Adrenal gland (tissue), 12 donors: Measurements from ENCODE around the gene ABCC4. TPM values are rescaled to one million over a fixed set of nuclear protein-coding genes. Genes with fewer than 3 reads are reported as not detected.

Experiments used
- DNase-seq, 7 donors: peaks; one replicate each; pipeline ENCODE4 v3.0.0-alpha.2; 2019 to 2020
- H3K27ac ChIP-seq, 5 donors: fragments of 200-600 bp; sonication (generic) in 4 of 5; 1 replicate in 3 of 5; 2 replicates in 2 of 5; pipeline versions ENCODE4 v1.5.1 to v1.8.0; 2016 to 2020; ENCODE audit warnings: mild to moderate bottlenecking in 1 of 5
- H3K27me3 ChIP-seq: fragments of 200-600 bp; 2 replicates; pipeline ENCODE4 v1.8.0; 2021
- H3K36me3 ChIP-seq, 2 donors: fragments of 200-600 bp; replicated peaks in 1 of 2; 1 replicate in 1 of 2; 2 replicates in 1 of 2; pipeline versions ENCODE4 v1.5.1 to v1.8.0; 2018 to 2022
- H3K4me1 ChIP-seq, 2 donors: fragments of 200-600 bp; replicated peaks in 1 of 2; 1 replicate in 1 of 2; 2 replicates in 1 of 2; pipeline versions ENCODE4 v1.5.1 to v1.8.0; 2018 to 2021
- H3K4me3 ChIP-seq, 4 donors: fragments of 200-600 bp; sonication (generic) in 3 of 4; one replicate each; pipeline ENCODE4 v1.5.1; 2016 to 2018
- H3K9me3 ChIP-seq, 3 donors: fragments of 200-600 bp; sonication (generic) in 1 of 3; replicated peaks in 1 of 3; 1 replicate in 2 of 3; 2 replicates in 1 of 3; pipeline versions ENCODE4 v1.5.1 to v1.8.0; 2016 to 2021
- CTCF ChIP-seq, 6 experiments: fragments of 450-650 bp in 4 of 6; fragments of 200-600 bp in 2 of 6; sonication (generic) in 1 of 6; IDR thresholded peaks; 1 replicate in 5 of 6; 2 replicates in 1 of 6; pipeline versions ENCODE4 v1.5.1 to v1.8.0; 2016 to 2021; ENCODE audit warnings: antibody characterized with exemption in 6 of 6, mild to moderate bottlenecking in 2 of 6, moderate library complexity in 1 of 6
- POLR2A ChIP-seq, 2 donors: fragments of 450-650 bp; IDR thresholded peaks; one replicate each; pipeline ENCODE4 v1.6.1; 2017; ENCODE audit warnings: antibody characterized with exemption in 2 of 2, mild to moderate bottlenecking in 2 of 2, moderate library complexity in 1 of 2
- WGBS, 4 donors: extraction: QIAGEN DNeasy Blood & Tissue Kit in 2 of 4; methylation state at CpG; one replicate each; pipeline versions ENCODE4 v1.1.5 to v1.1.7; 2013 to 2017; 5-methylcytosine and 5-hydroxymethylcytosine counted together
- intact Hi-C, 2 donors: fragments of 100-400 bp; cut with DNase I; formaldehyde crosslinking; loops; one replicate each; pipeline versions ENCODE4 v1.14.1 to v1.15.0; 2022 to 2023
- polyA plus RNA-seq, 3 donors: library from polyadenylated mRNA; stranded (reverse); fragments of 200-250 nt in 2 of 3; fragments of 350-450 nt in 1 of 3; fragmentation: Illumina TruSeq in 1 of 3; extraction: RNeasy Lipid Tissue Mini Kit (QIAGEN cat#74804) in 1 of 3; gene quantifications; one replicate each; pipeline ENCODE4 v1.2.3, GENCODE V29; 2013 to 2014
- total RNA-seq, 9 donors: library from RNA; depleted of rRNA in 4 of 9; stranded (reverse); fragments of >200 nt in 4 of 9; fragments of 120-200 nt in 1 of 9; fragmentation: NEBNext Ultra II Directional in 1 of 9; extraction: Animal tissue kit (Norgen Biotek cat#: 25700) in 1 of 9; gene quantifications; one replicate each; pipeline versions ENCODE4 v1.1.0 to v1.2.4, GENCODE V29; 2013 to 2023
- donor health status: healthy with polysubstance abuse.
- donor health status: Bipolar disorder and iron deficiency.
- donor health status: DM: yes; HTN: yes; CAD: no.
- donor health status: DM: no; HTN: no; CAD: no.
- donor health status: DM: no; HTN: no; CAD: no.
- donor health status: DM: yes; HTN: yes; CAD: no.

ABCC4 gene
- total and polyA plus RNA-seq, 12 donors = 0.56 to 6.6 (median 3.4) TPM

- WGBS, 4 donors = 49 to 59% (median 55%) methylated on average over 5 of the region's 5 CpGs
- intact Hi-C loops = no loop called here
- H3K27ac ChIP-seq = no peak overlapping the region
These were observed 118.5 kb downstream of the ABCC4 start for GRCh38 chr13:95182570-95183265.

GRCh38 chr13:95181586-95181985 lies 119.7 kb downstream of the ABCC4 start:
- DNase-seq = no peak
- Histone ChIP-seq H3K36me3 (no peaks in the 10 kb centered on the region), H3K4me1 (peaks cover 11 to 12% of the 10 kb centered on the region in 2 donors), H3K27ac (no peak overlapping the region), H3K9me3 (no peaks in the 10 kb centered on the region), H3K4me3 (no peak overlapping the region), H3K27me3 (no peaks in the 10 kb centered on the region)
- TF ChIP-seq CTCF (IDR thresholded peaks at IDR 0.05) (no peak), POLR2A (IDR thresholded peaks at IDR 0.05) (no peak)
- WGBS, 4 donors = 66 to 96% (median 89%) methylated on average over 2 of the region's 2 CpGs
- intact Hi-C loops = no loop called here

More at GRCh38 chr13:95182570-95183265, 118.5 kb downstream of the ABCC4 start:
- H3K27me3 ChIP-seq = no peaks in the 10 kb centered on the region
- peaks cover 11 to 12% of the 10 kb centered on the region in 2 donors for H3K4me1 ChIP-seq
- no peak for TF ChIP-seq CTCF (IDR thresholded peaks at IDR 0.05)
- no peaks in the 10 kb centered on the region for H3K36me3 ChIP-seq
- no peak overlapping the region for H3K4me3 ChIP-seq
- no peaks in the 10 kb centered on the region for H3K9me3 ChIP-seq
- DNase-seq = no peak

- H3K36me3 ChIP-seq = no peaks in the 10 kb centered on the region
- TF ChIP-seq POLR2A (IDR thresholded peaks at IDR 0.05) = no peak
- no peaks in the 10 kb centered on the region for H3K9me3 ChIP-seq
- peaks cover 11 to 12% of the 10 kb centered on the region in 2 donors for H3K4me1 ChIP-seq
- peak in 3 of 7 donors; percentile 28 to 36 (median 35) for DNase-seq
- no peaks in the 10 kb centered on the region for H3K27me3 ChIP-seq
- H3K27ac ChIP-seq = no peak overlapping the region
- 37 to 53% (median 45%) methylated on average over 5 of the region's 5 CpGs for WGBS, 4 donors
- H3K4me3 ChIP-seq = no peak overlapping the region
- intact Hi-C loops = no loop called here
These were observed 120.6 kb downstream of the ABCC4 start for GRCh38 chr13:95180513-95181245.

GRCh38 chr13:95176611-95177259 lies 124.5 kb downstream of the ABCC4 start:
- H3K27ac ChIP-seq = no peak overlapping the region
- TF ChIP-seq CTCF (IDR thresholded peaks at IDR 0.05) = no peak
- TF ChIP-seq POLR2A (IDR thresholded peaks at IDR 0.05) = no peak
- WGBS, 4 donors = 83 to 90% (median 88%) methylated on average over 5 of the region's 5 CpGs
- H3K27me3 ChIP-seq = no peaks in the 10 kb centered on the region
- H3K9me3 ChIP-seq = no peaks in the 10 kb centered on the region
- peaks cover 11 to 12% of the 10 kb centered on the region in 2 donors for H3K4me1 ChIP-seq
- DNase-seq = no peak
- H3K36me3 ChIP-seq = no peaks in the 10 kb centered on the region
- intact Hi-C loops = no loop called here
- no peak overlapping the region for H3K4me3 ChIP-seq
